Activated CD8-positive, alpha-beta memory T cell treated with anti-CD3 and anti-CD28 coated beads, Interleukin-2, amount 50 U/mL, for 48 hours (primary cell): ENCODE results near the gene WNT16.
"Not testable (repeated sequence)": the region's sequence is repeated elsewhere in the genome, so short reads cannot be mapped to it uniquely, and the experiment has no call there.

Experiments
- DNase-seq: peaks from one replicate; pipeline ENCODE4 v3.0.0-alpha.2; 2020

Gene WNT16

GRCh38 chr7:121328508-121329190 lies at the start of gene WNT16:
TSS of gene WNT16 (plus strand) at chr7:121329000. CDS start at chr7:121329293, 293 bp downstream.
- peak; percentile 56 for DNase-seq

DNA sequence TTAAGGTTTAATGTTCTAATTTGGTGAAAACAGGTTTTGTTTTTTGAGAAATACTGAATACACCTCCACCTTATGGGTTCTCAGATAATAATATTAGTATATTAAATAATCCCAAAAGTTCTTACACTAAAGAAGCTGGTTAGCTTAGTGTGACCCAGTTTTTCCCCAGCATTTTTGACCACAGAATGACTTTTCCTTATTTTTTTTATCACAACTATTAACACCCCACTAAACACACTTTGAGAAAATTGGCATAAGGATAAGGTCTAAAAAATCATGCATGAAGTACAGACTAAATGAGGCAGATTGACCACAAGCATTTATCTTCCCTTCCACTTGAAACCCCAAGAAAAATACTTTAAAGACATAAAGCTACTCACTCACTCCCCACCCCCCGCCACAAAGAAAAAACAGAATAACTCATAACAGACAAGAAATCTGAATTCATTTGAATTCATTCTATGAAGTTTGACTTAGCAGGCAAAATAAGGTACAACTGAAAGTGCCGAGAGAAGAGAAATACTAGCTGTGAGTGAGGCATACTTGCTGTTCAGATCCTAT lies 49.7 kb upstream of the WNT16 start:
- DNase-seq, result no peak

DNA sequence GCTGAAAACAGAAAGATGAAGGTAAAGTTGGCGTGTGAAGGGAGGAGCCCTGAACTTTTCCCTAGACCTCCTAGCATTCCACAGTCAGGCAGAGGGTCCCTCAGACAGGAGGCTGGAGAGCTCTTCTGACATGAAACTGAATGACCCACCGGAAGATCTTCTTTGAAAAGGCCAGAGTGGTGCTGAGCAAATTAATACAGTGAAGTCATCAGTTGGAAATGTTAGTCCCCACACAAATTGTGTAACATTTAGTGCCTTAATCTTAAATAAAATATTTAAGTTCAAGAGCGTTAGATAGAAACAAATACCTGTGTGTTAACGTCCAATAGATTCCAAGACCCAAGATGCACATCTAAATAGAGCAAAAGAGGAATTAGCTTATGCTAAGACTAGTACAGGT lies 49.0 kb upstream of the WNT16 start:
- no peak for DNase-seq

GRCh38 chr7:121280656-121281055 lies 48.1 kb upstream of the WNT16 start:
- no peak for DNase-seq

DNA sequence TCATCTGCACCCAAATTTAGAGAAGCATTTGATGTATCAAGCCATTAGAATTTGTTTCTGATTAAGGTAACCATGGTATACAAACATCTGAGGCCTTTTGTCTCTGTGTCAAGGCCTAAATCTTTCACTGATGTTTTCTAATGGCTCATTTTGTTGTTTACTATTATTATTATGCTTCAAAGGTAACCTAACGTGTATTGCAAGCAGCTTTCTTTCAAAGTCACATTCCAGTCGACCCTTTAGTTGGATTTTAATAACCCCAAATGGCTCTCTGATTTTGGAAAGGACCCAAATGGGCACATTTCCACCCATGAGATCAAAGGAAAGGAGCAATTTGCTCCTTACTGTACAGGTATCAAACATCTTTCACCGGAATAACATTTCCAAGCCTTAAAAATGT lies 46.7 kb upstream of the WNT16 start:
- no peak for DNase-seq

GRCh38 chr7:121285066-121285667 lies 43.6 kb upstream of the WNT16 start:
- no peak for DNase-seq

GRCh38 chr7:121286186-121286585 lies 42.6 kb upstream of the WNT16 start:
- no peak for DNase-seq

DNA sequence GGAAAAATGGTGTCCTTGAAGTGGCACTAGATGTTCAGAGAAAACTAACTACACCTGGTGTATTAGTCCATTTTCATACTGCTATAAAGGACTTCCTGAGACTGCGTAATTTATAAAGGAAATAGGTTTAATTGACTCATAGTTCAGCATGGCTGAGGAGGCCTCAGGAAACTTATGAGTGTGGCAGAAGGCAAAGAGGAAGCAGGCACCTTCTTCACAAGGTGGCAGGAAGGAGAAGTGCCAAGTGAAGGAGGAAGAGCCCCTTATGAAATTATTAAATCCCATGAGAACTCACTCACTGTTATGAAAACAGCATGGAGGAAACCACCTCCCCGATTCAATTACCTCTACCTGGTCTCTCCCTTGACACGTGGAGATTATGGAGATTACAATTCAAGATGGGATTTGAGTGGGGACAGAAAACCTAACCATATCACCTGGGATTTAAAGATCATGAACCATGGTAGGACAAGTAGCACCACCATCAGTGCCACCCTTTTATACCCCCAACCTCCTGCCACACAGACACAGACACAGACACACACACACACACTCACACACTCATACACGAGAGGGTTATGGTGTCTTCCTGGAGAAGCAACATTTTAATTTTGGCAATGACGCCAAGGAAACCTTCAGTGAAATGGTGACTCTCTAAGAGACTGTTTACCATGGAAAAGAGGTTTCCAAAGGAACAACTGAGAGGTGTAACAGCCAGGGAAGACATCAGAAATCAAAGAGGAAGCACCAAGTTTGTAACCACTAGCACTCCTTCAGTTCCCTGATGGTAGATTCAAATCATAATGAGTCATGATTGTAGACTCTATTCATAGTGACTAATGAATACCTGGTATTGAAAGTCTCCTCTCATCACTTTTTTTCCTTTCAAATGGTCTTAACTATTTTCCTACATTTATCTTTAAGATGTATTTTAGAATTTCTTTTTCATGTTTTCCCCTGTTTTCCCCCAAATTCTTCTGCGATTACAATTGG lies 41.8 kb upstream of the WNT16 start:
- no peak for DNase-seq

DNA sequence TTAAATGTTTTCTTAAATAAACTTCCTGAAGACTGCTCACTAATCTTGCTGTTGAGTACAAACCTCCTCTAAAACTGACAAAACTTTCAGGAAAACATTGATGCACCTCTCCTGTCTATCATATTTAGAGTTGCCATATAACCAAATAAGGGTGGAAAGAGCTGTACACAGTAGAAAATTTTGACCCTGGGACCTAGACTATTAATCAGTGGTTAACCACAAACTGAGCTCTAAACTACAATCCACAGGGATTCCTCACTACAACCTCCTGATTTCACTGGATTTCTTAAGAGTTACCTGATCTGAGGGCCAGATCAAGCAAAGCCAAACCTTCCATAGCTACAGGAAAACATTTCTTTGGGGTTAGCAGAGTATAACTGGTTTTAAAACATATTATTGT lies 39.9 kb upstream of the WNT16 start:
- DNase-seq, result no peak

- DNase-seq, result not testable (repeated sequence)
Measured at GRCh38 chr7:121289930-121290329, 38.9 kb upstream of the WNT16 start.

DNA sequence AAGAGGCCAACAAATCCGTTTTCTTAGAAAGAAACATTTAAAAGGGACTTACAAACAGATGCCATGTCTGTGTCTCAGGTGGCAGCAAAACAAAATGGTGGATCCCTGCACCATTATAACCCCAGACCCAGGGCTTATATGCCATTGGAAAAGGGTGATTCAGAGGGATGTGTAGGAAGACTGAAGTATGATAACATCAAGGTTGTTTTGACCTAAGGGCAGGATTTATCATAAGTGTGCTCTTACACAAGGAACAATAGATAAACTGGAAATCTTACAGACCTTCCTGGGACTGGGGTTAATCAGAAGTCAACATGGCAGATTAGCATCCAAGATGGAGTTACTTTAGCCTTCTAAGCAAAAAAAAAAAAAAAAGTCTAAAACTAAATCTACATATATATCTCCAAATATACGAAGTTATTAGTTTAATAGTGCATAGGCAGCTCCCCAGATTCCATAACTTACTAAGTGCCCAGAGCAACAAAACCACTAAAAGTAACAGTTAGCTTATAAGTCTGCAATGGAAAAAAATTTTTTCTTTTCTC lies 34.3 kb upstream of the WNT16 start:
- DNase-seq, result no peak

DNA sequence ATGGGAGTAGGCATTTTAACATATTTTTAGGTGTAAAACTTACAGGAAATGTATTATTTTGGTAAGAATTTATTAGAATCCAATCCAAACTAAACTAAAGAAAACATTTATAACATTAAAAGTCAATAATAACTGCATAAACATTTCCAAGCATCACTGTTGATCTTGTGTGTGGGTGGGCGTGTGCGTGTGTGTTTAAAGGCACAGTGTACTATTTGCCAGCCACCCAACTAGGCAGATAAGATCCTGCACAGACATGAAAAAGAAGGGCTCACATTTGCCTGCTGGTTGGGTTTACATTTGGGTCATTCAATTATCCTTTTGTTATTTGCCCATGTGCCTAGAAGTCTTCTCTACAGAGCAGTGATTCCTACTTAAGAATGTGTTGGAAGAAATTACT lies 31.0 kb upstream of the WNT16 start:
- no peak for DNase-seq

GRCh38 chr7:121298831-121299239 lies 30.0 kb upstream of the WNT16 start:
- no peak for DNase-seq

DNA sequence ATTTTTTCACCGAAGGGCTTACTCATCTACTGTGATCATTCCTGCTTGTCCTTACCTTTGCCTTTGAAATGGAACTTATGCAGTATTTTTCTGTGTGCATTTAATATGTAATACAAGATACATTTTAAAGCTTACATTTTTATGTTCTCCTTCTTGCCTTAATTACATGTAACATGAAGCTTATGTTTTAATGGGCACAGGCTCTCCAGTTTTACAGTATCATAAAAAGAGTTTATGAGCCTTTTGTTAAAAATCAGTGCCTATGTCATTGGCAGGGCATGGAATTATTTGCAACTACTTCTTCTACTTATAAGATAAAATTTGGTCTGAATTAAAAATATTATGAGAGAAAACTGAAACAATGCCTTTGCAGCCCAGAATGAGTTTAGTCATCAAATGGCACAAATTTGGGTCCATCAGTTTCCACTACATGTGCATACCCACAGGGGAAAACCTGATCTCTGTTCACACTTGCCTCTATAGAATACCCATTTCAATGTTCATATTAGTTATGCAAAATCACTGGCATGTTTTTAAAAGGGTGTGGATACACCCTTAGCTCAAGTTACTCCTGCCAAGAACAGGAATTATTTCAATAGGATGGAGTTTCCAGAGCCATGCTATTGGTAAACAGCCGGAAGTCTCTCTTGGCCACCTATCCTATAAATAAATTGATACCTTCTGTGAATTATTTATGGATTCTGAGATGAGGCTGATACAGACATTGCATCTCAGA lies 27.9 kb upstream of the WNT16 start:
- no peak for DNase-seq

DNA sequence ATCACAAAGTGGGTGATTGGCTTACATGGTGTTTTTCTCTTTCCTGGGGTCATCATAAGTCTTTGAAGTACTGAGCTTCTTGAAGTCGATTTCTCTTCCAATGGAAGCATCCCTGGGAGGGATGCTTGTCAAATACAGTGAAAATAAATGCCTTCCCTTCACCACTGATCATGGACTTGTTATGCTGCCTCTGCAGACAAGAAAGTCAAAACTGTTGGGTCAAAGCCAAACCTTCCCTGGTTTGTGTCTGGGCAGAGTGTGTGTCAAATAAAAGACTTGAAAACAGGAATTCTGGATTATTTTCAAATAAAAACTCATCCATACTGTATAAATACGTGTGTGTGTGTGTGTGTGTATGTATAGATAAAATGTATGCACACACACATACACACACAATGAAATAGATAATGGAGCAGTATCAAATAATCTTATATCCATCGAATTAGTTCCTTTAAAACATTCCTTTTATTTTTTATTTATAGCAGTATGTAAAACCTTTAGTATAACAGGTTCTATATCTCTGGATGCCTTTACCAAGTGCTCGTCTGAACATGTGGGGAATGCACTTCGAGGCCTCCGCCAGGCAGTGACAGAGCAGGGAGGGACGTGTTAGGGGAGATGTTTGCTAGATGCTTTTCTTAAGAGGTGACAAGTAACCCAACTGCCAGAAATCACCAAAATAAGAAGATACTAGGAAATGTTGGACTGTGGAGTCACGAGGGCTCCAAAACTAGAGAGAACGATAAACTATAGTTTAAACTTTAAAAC lies 27.2 kb upstream of the WNT16 start:
- DNase-seq, result no peak

GRCh38 chr7:121302214-121302745 lies 26.5 kb upstream of the WNT16 start:
- DNase-seq, result no peak

DNA sequence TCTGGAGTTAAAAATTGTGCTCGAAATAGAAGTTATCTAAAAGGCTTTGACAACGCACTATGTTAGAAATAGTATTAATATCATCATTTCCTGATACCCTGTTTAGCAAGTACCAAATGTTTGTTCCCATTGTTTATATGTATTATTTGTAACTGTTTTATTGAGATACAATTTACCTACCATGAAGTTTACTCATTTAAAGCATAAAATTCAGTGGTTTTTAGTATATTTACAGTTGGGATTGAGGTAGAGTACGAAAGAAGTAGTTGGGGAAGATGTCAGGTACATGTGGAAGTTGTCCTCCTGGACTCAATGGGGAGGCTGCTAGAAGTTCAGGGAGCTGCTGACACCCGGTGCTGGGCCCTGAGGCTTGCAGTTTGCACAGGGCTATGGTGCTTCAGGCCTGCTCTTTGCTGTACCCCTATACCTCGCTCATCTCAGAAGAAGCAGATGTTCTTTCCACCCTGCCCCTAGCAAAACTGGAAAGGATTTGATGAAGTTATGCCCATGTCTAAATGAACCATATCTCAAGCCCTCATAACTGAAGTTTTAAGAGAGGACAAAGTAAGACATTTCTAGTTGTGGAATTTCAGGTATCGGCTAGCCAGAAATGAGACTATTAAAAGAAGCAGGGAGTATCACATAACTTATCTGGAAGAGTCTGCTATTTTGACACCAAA lies 25.2 kb upstream of the WNT16 start:
- no peak for DNase-seq

DNA sequence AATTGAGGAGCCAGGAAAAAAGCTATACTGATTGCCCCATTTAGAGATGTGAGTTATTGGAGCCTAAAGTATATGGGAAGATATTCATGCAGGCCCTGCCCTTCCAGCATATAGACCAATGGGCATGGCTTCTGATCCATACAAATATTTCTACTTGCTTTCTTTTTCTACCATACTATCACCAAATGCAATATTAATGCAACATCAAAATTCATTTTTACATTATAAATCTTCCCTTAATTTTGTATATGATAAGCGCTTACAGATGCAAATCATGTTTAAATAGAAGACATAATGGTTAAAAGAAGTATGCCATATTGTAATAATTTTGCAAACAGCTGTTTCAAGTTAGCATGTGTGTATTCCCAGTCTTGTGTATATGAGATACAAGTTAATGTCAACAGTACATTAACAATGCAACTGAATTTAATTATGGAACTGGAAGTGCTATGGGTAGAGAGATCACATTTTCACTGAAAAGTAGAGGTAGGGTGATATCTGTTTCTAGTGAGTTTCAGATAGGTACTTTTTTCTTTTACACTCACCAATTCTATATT lies 24.6 kb upstream of the WNT16 start:
- DNase-seq, result no peak

GRCh38 chr7:121305109-121305508 lies 23.7 kb upstream of the WNT16 start:
- DNase-seq, result no peak

DNA sequence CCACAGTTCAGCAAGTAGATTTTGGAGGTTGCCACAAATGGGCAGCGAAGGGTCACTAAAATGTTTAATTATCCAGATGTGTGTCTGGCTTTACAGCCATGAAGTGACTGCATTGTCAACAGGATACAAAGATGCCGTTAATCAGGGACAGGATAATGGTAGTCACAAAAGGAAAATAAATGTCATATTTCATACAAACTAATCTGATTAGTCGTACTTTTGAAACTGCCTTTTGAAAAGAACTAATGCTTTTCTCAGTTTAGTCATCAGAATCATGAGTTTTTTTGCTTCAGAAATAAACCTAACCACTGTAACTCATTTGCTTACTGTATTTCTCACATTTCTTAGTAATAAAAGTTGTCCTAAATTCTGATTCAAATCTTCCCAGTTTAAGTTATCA lies 22.2 kb upstream of the WNT16 start:
- DNase-seq, result no peak
